ENCODE data around the gene PDGFRA. TPM values are rescaled to one million over a fixed set of nuclear protein-coding genes. Genes with fewer than 3 reads are reported as not detected.
A peak's percentile ranks its signal among the peaks of the same experiment; 100 is the strongest.
"Not testable (repeated sequence)": the region's sequence is repeated elsewhere in the genome, so short reads cannot be mapped to it uniquely, and the experiment has no call there.

The PDGFRA gene
- total RNA-seq, 3 donors from 2014 or later: 31.6 to 110 (median 60.6) TPM

DNA sequence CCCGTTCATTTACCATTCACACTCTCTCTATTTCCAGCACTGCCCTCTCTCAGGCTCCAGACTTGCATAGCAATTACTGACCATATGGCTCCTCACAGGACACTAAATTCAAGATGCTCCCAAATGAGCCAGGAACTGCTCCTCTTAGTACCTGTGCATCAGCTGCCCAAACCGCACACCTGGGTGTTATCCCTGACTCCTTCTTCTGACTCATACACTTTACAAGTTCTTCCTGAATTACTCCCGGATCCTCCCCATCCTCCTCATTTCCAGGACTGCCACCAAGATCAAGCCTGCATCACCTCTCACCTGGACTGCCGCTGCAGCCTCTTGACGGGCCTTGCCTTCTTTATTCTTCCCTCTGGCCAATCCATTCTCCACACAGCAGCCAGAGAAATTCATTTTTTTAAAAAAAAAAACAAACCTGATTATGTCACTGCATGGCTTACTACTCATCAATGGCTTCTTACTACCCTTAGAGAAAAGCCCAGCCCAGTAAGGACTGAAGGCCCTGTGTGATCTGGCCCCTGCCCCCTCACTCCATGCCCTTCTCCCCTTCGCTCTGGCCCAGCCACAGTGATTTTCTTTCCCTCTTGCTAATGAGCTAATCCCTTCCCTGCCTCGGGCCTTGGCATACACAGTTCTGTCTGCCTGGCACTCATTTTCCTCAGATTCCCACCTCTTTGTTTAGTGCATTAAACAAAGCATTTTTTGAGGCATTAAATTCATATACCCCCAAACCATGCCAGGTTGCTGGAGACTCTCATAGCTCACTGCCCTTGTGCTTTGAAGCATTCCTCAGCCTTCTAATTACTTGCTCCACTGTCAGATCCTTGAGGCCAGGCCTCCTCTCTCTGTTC, 92.0 kb downstream of the PDGFRA start:
- Histone ChIP-seq H3K4me3 (no peak overlapping the region), H3K36me3 (ENCODE audit: low read depth) (no peaks in the 10 kb centered on the region), H3K9me3 (no peaks in the 10 kb centered on the region), H3K4me1 (ENCODE audit: low read depth) (no peaks in the 10 kb centered on the region)
- DNase-seq (no peak), ATAC-seq (no peak)
- intact Hi-C loops (cut with DNase I, micrococcal nuclease): loop anchor here in 1 of 2 donors (10.0 kb wide), 1 partner anchor 114 kb away; no protein-coding TSS in a partner anchor
- TF ChIP-seq, protein P1, sequence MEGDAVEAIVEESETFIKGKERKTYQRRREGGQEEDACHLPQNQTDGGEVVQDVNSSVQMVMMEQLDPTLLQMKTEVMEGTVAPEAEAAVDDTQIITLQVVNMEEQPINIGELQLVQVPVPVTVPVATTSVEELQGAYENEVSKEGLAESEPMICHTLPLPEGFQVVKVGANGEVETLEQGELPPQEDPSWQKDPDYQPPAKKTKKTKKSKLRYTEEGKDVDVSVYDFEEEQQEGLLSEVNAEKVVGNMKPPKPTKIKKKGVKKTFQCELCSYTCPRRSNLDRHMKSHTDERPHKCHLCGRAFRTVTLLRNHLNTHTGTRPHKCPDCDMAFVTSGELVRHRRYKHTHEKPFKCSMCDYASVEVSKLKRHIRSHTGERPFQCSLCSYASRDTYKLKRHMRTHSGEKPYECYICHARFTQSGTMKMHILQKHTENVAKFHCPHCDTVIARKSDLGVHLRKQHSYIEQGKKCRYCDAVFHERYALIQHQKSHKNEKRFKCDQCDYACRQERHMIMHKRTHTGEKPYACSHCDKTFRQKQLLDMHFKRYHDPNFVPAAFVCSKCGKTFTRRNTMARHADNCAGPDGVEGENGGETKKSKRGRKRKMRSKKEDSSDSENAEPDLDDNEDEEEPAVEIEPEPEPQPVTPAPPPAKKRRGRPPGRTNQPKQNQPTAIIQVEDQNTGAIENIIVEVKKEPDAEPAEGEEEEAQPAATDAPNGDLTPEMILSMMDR (IDR thresholded peaks at IDR 0.05): no peak

GRCh38 chr4:54322818-54323417, 93.8 kb downstream of the PDGFRA start:
- Histone ChIP-seq H3K9me3 (no peaks in the 10 kb centered on the region), H3K36me3 (ENCODE audit: low read depth) (no peaks in the 10 kb centered on the region), H3K4me1 (ENCODE audit: low read depth) (no peaks in the 10 kb centered on the region), H3K4me3 (no peak overlapping the region)
- intact Hi-C loops (cut with DNase I, micrococcal nuclease): loop anchor here in 1 of 2 donors (10.0 kb wide), 1 partner anchor 112 kb away; no protein-coding TSS in a partner anchor
- peak; percentile 76 for ATAC-seq
- DNase-seq: peak in 2 of 3 donors; percentile 57 to 82
- TF ChIP-seq, protein P1 (IDR thresholded peaks at IDR 0.05): peak; percentile 23

GRCh38 chr4:54330896-54331295, 101.8 kb downstream of the PDGFRA start:
- ATAC-seq: no peak
- Histone ChIP-seq H3K9me3 (no peaks in the 10 kb centered on the region), H3K4me1 (ENCODE audit: low read depth) (no peaks in the 10 kb centered on the region), H3K4me3 (no peak overlapping the region), H3K36me3 (ENCODE audit: low read depth) (no peaks in the 10 kb centered on the region)
- TF ChIP-seq, protein P1 (IDR thresholded peaks at IDR 0.05): no peak
- intact Hi-C loops (cut with DNase I, micrococcal nuclease): no loop called here
- no peak for DNase-seq

- Histone ChIP-seq H3K4me1 (ENCODE audit: low read depth) (no peaks in the 10 kb centered on the region), H3K9me3 (no peaks in the 10 kb centered on the region), H3K36me3 (ENCODE audit: low read depth) (no peaks in the 10 kb centered on the region), H3K4me3 (no peak overlapping the region)
- ATAC-seq (no peak), DNase-seq (no peak)
- intact Hi-C loops (cut with DNase I, micrococcal nuclease): no loop called here
- TF ChIP-seq, protein P1 (IDR thresholded peaks at IDR 0.05): no peak
These were observed 103.4 kb downstream of the PDGFRA start for GRCh38 chr4:54332542-54332941.

- no peaks in the 10 kb centered on the region for H3K4me1 ChIP-seq (ENCODE audit: low read depth)
- DNase-seq (no peak), ATAC-seq (no peak)
- H3K9me3 ChIP-seq: no peaks in the 10 kb centered on the region
- intact Hi-C loops (cut with DNase I, micrococcal nuclease): no loop called here
- H3K36me3 ChIP-seq (ENCODE audit: low read depth): no peaks in the 10 kb centered on the region
- no peak overlapping the region for H3K4me3 ChIP-seq
- TF ChIP-seq, protein P1 (IDR thresholded peaks at IDR 0.05): no peak
These were observed 104.6 kb downstream of the PDGFRA start for GRCh38 chr4:54333657-54334056.

GRCh38 chr4:54334769-54335168, 105.7 kb downstream of the PDGFRA start:
- intact Hi-C loops (cut with DNase I, micrococcal nuclease); H3K9me3 ChIP-seq; ATAC-seq; H3K36me3 ChIP-seq (ENCODE audit: low read depth); H3K4me1 ChIP-seq (ENCODE audit: low read depth); DNase-seq; H3K4me3 ChIP-seq: not testable (repeated sequence)

Measured in mucosa of descending colon (tissue), 3 donors.